HepG2 (cell line): ENCODE data around the gene ARFGAP3. TPM values are rescaled to one million over a fixed set of nuclear protein-coding genes. Genes with fewer than 3 reads are reported as not detected.

Experiments
- AGO2 ChIP-seq: fragments of 200-400 bp; formaldehyde crosslinking; optimal IDR thresholded peaks from 2 replicates; pipeline ENCODE3; 2017; ENCODE audit warnings: mild to moderate bottlenecking, low read depth, low read length, moderate library complexity
- CREBL2 ChIP-seq: sonication (generic); formaldehyde crosslinking; IDR thresholded peaks from 2 replicates; pipeline ENCODE4 v1.8.1; 2023; ENCODE audit warnings: missing genetic modification reagents, mild to moderate bottlenecking, borderline replicate concordance
- ELF1 ChIP-seq: sonication (generic); formaldehyde crosslinking; IDR thresholded peaks from 2 replicates; pipeline ENCODE4 v1.4.0; 2020; ENCODE audit warnings: missing genetic modification reagents
- GABPA ChIP-seq, 2 experiments: IDR thresholded peaks; 2 replicates each; pipeline ENCODE4 v1.6.1; 2011 to 2016; ENCODE audit warnings: low read depth in 2 of 2, low read length in 1 of 2, missing biosample characterization in 1 of 2, missing genetic modification characterization in 1 of 2
- GMEB2 ChIP-seq: IDR thresholded peaks from 2 replicates; pipeline ENCODE4 v1.6.1; 2016; ENCODE audit warnings: missing biosample characterization, missing genetic modification reagents, low read depth
- KDM5B ChIP-seq: sonication (generic); formaldehyde crosslinking; IDR thresholded peaks from 2 replicates; pipeline ENCODE4 v1.4.0; 2020; ENCODE audit warnings: missing genetic modification reagents, mild to moderate bottlenecking, borderline replicate concordance
- NFE2L1 ChIP-seq: sonication (generic); formaldehyde crosslinking; IDR thresholded peaks from 2 replicates; pipeline ENCODE4 v1.4.0; 2020; ENCODE audit warnings: missing genetic modification reagents, mild to moderate bottlenecking, borderline replicate concordance
- NR2F6 ChIP-seq, 2 experiments: IDR thresholded peaks; 2 replicates each; pipeline ENCODE4 v1.6.1; 2016; ENCODE audit warnings: antibody characterized with exemption in 1 of 2, mild to moderate bottlenecking in 1 of 2
- RBFOX2 ChIP-seq: fragments of 200-400 bp; formaldehyde crosslinking; IDR thresholded peaks from 2 replicates; pipeline ENCODE4 v1.6.1; 2017; ENCODE audit warnings: low read depth, mild to moderate bottlenecking, low read length
- SOX13 ChIP-seq, 3 experiments: fragments of 450-650 bp in 1 of 3; sonication (generic) in 1 of 3; formaldehyde crosslinking in 1 of 3; IDR thresholded peaks in 2 of 3; conservative IDR thresholded peaks in 1 of 3; 2 replicates each; pipeline versions ENCODE4 v1.5.0 to v1.6.1; 2016 to 2020; ENCODE audit warnings: antibody characterized with exemption in 1 of 3, mild to moderate bottlenecking in 1 of 3, missing compliant biosample characterization in 1 of 3, missing genetic modification reagents in 1 of 3, moderate library complexity in 1 of 3
- SRSF1 ChIP-seq: fragments of 200-400 bp; formaldehyde crosslinking; optimal IDR thresholded peaks from 2 replicates; pipeline ENCODE3; 2017; ENCODE audit warnings: mild to moderate bottlenecking, low read depth, low read length, moderate library complexity
- ZBTB21 ChIP-seq: sonication (generic); formaldehyde crosslinking; IDR thresholded peaks from 2 replicates; pipeline ENCODE4 v1.4.0; 2020; ENCODE audit warnings: missing genetic modification reagents
- ZNF10 ChIP-seq: sonication (generic); formaldehyde crosslinking; IDR thresholded peaks from 2 replicates; pipeline ENCODE4 v1.4.0; 2020; ENCODE audit warnings: mild to moderate bottlenecking, low read depth, missing genetic modification reagents, borderline replicate concordance
- ZNF121 ChIP-seq: sonication (generic); formaldehyde crosslinking; IDR thresholded peaks from 2 replicates; pipeline ENCODE4 v1.5.0; 2020; ENCODE audit warnings: mild to moderate bottlenecking, missing genetic modification reagents
- ZNF180 ChIP-seq: sonication (generic); formaldehyde crosslinking; IDR thresholded peaks from 2 replicates; pipeline ENCODE4 v1.4.0; 2020; ENCODE audit warnings: low read depth, missing genetic modification reagents, borderline replicate concordance
- ZNF276 ChIP-seq: sonication (generic); formaldehyde crosslinking; IDR thresholded peaks from 2 replicates; pipeline ENCODE4 v1.4.0; 2020; ENCODE audit warnings: mild to moderate bottlenecking, low read depth, missing genetic modification reagents
- ZNF3 ChIP-seq: IDR thresholded peaks from 2 replicates; pipeline ENCODE4 v1.7.0; 2017; ENCODE audit warnings: inconsistent platforms
- ZNF350 ChIP-seq: sonication (generic); formaldehyde crosslinking; IDR thresholded peaks from 2 replicates; pipeline ENCODE4 v1.4.0; 2020; ENCODE audit warnings: mild to moderate bottlenecking, low read depth, missing genetic modification reagents, borderline replicate concordance
- ZNF354B ChIP-seq: sonication (generic); formaldehyde crosslinking; IDR thresholded peaks from 2 replicates; pipeline ENCODE4 v1.8.0; 2022; ENCODE audit warnings: mild to moderate bottlenecking, missing genetic modification reagents
- ZNF746 ChIP-seq: sonication (generic); formaldehyde crosslinking; IDR thresholded peaks from 2 replicates; pipeline ENCODE4 v1.8.0; 2022; ENCODE audit warnings: mild to moderate bottlenecking, missing genetic modification reagents
- polyA plus RNA-seq, 8 experiments: library from polyadenylated mRNA; depleted of rRNA in 3 of 8; stranded (reverse) in 7 of 8; unstranded in 1 of 8; fragments of >200 nt; fragmentation: Illumina TruSeq in 4 of 8; extraction: Trizol in 4 of 8; gene quantifications; 2 replicates each; pipeline versions ENCODE4 v1.2.1 to v1.2.3, GENCODE V29; 2011 to 2016; ENCODE audit warnings: low read depth in 4 of 8, missing spikeins in 1 of 8, mixed read lengths in 1 of 8; ENCODE audit not compliant: insufficient read depth in 1 of 8
- total RNA-seq, 5 experiments: library from RNA; depleted of rRNA; stranded (reverse); fragments of >200 nt; fragmentation: Illumina TruSeq; extraction: Trizol; gene quantifications; 2 replicates each; pipeline ENCODE4 v1.2.3, GENCODE V29; 2016; ENCODE audit warnings: low read depth in 1 of 5
- TF ChIP-seq, protein P1 (sequence below): sonication (generic); formaldehyde crosslinking; IDR thresholded peaks from 2 replicates; pipeline ENCODE4 v1.4.0; 2020; ENCODE audit warnings: missing genetic modification reagents
- TF ChIP-seq, protein P2 (sequence below): sonication (generic); formaldehyde crosslinking; IDR thresholded peaks from 2 replicates; pipeline ENCODE4 v1.5.0; 2020; ENCODE audit warnings: missing genetic modification reagents

The ARFGAP3 gene
- total and polyA plus RNA-seq, 2 of the 13 experiments (the other 11 are each of a cell fraction or from before 2014, with no cell fraction given) = 41.7 to 61.6 TPM

DNA sequence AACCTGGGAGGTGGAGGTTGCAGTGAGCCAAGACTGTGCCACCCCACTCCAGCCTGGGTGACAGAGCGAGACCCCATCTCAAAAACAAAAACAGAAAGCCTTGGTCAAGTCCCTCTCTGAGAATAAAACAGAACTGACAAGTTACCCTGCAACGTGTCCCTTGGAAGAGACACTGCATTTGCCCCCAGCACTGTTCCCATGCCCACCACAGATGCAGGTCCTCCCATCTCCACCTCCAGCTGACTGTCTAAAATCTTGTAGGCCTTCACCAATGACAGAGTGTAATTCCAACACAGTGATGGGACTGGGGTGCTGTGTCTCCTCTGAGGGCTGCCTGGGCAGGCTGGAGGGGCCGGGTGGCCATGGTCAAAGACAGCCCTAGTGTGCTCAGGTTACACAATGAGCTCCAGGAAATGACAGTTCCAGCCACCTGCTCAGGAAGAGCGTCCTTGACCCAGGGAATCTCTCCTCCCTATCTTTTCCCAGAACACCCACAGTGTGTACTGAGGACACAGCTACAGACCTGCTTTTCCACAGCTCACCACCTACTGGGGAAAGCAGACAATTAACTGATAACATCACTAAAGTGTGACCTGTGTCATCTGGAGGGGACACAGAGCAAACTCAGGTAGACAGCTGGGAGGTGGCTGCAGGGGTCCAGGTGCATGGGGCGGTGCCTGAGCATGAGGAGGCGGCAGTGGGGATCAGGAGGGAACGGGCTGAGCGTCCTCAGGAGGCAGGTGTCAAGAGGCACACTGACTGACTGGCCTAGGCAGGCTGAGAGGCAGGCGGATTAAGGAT lies 56.4 kb downstream of the ARFGAP3 start (continued):
- no peak for TF ChIP-seq GMEB2 (CRISPR knock-in tag)
- TF ChIP-seq KDM5B (CRISPR knock-in tag) = no peak
- no peak for TF ChIP-seq SRSF1
- peak; percentile 78 for TF ChIP-seq ZBTB21
- TF ChIP-seq ZNF276 (CRISPR knock-in tag) = peak; percentile 63; the same call in 1 of the 2 replicates
- TF ChIP-seq ZNF350 (CRISPR knock-in tag) = peak; percentile 78
- no peak for TF ChIP-seq ZNF3
- TF ChIP-seq, protein P1, sequence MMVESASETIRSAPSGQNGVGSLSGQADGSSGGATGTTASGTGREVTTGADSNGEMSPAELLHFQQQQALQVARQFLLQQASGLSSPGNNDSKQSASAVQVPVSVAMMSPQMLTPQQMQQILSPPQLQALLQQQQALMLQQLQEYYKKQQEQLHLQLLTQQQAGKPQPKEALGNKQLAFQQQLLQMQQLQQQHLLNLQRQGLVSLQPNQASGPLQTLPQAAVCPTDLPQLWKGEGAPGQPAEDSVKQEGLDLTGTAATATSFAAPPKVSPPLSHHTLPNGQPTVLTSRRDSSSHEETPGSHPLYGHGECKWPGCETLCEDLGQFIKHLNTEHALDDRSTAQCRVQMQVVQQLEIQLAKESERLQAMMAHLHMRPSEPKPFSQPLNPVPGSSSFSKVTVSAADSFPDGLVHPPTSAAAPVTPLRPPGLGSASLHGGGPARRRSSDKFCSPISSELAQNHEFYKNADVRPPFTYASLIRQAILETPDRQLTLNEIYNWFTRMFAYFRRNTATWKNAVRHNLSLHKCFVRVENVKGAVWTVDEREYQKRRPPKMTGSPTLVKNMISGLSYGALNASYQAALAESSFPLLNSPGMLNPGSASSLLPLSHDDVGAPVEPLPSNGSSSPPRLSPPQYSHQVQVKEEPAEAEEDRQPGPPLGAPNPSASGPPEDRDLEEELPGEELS (CRISPR knock-in tag) = peak; percentile 93
- TF ChIP-seq AGO2 = no peak
- TF ChIP-seq ZNF746 = peak; percentile 92
- no peak for TF ChIP-seq NFE2L1 (CRISPR knock-in tag)
- TF ChIP-seq CREBL2 (CRISPR knock-in tag) = no peak
- no peak for TF ChIP-seq ZNF10 (CRISPR knock-in tag)
- TF ChIP-seq RBFOX2 = peak; percentile 33; the same call in 1 of the 2 replicates
- TF ChIP-seq ZNF354B (CRISPR knock-in tag) = no peak
- peak; percentile 75 for TF ChIP-seq ZNF121 (CRISPR knock-in tag)
- peak; percentile 77 for TF ChIP-seq ELF1 (CRISPR knock-in tag)
- TF ChIP-seq GABPA (IDR thresholded peaks at IDR 0.05; ENCODE audit: low read depth, low read length) = no peak
- peak; percentile 71 for TF ChIP-seq GABPA (CRISPR knock-in tag; IDR thresholded peaks at IDR 0.05; ENCODE audit: low read depth)
- TF ChIP-seq SOX13 (IDR thresholded peaks at IDR 0.05) = peak; percentile 83
- peak in 1 of 2 experiments; percentile 98; a peak in 2 of 4 replicates for TF ChIP-seq SOX13 (CRISPR knock-in tag; conservative IDR thresholded peaks at IDR 0.05 in 1 of 2, IDR thresholded peaks at IDR 0.05 in 1 of 2)
- TF ChIP-seq, protein P2, sequence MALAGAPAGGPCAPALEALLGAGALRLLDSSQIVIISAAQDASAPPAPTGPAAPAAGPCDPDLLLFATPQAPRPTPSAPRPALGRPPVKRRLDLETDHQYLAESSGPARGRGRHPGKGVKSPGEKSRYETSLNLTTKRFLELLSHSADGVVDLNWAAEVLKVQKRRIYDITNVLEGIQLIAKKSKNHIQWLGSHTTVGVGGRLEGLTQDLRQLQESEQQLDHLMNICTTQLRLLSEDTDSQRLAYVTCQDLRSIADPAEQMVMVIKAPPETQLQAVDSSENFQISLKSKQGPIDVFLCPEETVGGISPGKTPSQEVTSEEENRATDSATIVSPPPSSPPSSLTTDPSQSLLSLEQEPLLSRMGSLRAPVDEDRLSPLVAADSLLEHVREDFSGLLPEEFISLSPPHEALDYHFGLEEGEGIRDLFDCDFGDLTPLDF (CRISPR knock-in tag) = no peak
- no peak for TF ChIP-seq ZNF180 (CRISPR knock-in tag)
- peak; percentile 95 for TF ChIP-seq NR2F6 (IDR thresholded peaks at IDR 0.05)
- peak; percentile 99 for TF ChIP-seq NR2F6 (CRISPR knock-in tag; IDR thresholded peaks at IDR 0.05)
